GM23338 (cell line): ENCODE results near the gene CCDC175. TPM values are rescaled to one million over a fixed set of nuclear protein-coding genes. Genes with fewer than 3 reads are reported as not detected.

ENCODE experiments used
- ATAC-seq: fragments of 200-7000 bp; cut with Tn5 transposase; 3 replicates; pipeline ENCODE4 v1.9.1; 2020
- DNase-seq: peaks from one replicate; pipeline ENCODE4 v3.0.0-alpha.2; 2015; ENCODE audit warnings: low spot score
- H2AFZ ChIP-seq: fragments of 200-600 bp; sonication (generic); 2 replicates; pipeline ENCODE4 v1.8.0; 2016; ENCODE audit warnings: antibody characterized with exemption, mild to moderate bottlenecking, moderate library complexity
- H3F3A ChIP-seq: fragments of 200-600 bp; sonication (generic); replicated peaks from 2 replicates; pipeline ENCODE4 v1.8.0; 2017; ENCODE audit warnings: antibody characterized with exemption, mixed run types, low read depth
- H3K27ac ChIP-seq: fragments of 200-600 bp; sonication (generic); 2 replicates; pipeline ENCODE4 v1.6.1; 2016; ENCODE audit warnings: low read depth
- H3K27me3 ChIP-seq: fragments of 200-600 bp; sonication (generic); 2 replicates; pipeline ENCODE4 v1.8.0; 2016; ENCODE audit warnings: mild to moderate bottlenecking, mixed run types, moderate library complexity; ENCODE audit not compliant: insufficient read depth
- H3K36me3 ChIP-seq: fragments of 200-600 bp; sonication (generic); 2 replicates; pipeline ENCODE4 v1.8.0; 2016; ENCODE audit warnings: mild to moderate bottlenecking; ENCODE audit not compliant: insufficient read depth
- H3K4me1 ChIP-seq: fragments of 200-600 bp; sonication (generic); 2 replicates; pipeline ENCODE4 v1.8.0; 2016; ENCODE audit warnings: mild to moderate bottlenecking, moderate library complexity; ENCODE audit not compliant: insufficient read depth
- H3K4me2 ChIP-seq: fragments of 200-600 bp; sonication (generic); 2 replicates; pipeline ENCODE4 v1.7.1; 2017; ENCODE audit warnings: mixed run types
- H3K4me3 ChIP-seq: fragments of 200-600 bp; sonication (generic); 2 replicates; pipeline ENCODE4 v1.6.1; 2016; ENCODE audit warnings: mixed run types
- H3K79me2 ChIP-seq: fragments of 200-600 bp; sonication (generic); replicated peaks from 2 replicates; pipeline ENCODE4 v1.8.0; 2017; ENCODE audit warnings: mild to moderate bottlenecking; ENCODE audit not compliant: insufficient read depth
- H3K9me2 ChIP-seq: fragments of 200-600 bp; sonication (generic); 2 replicates; pipeline ENCODE4 v1.8.0; 2017; ENCODE audit not compliant: insufficient read depth
- H4K20me1 ChIP-seq: fragments of 200-600 bp; sonication (generic); replicated peaks from 2 replicates; pipeline ENCODE4 v1.8.0; 2017; ENCODE audit warnings: mild to moderate bottlenecking; ENCODE audit not compliant: insufficient read depth
- H3K27ac Mint-ChIP-seq: 2 replicates; pipeline ENCODE4 v1.8.0; 2020; ENCODE audit warnings: inconsistent platforms, mild to moderate bottlenecking, moderate library complexity, mixed read lengths
- H3K27me3 Mint-ChIP-seq: 3 replicates; pipeline ENCODE4 v1.8.0; 2022; ENCODE audit warnings: low read depth, mild to moderate bottlenecking, moderate library complexity, mixed read lengths, inconsistent platforms; ENCODE audit not compliant: insufficient read depth, poor library complexity
- H3K36me3 Mint-ChIP-seq: 3 replicates; pipeline ENCODE4 v1.8.0; 2021; ENCODE audit warnings: low read depth, mild to moderate bottlenecking, inconsistent platforms, moderate library complexity, mixed read lengths
- H3K4me1 Mint-ChIP-seq: 3 replicates; pipeline ENCODE4 v1.8.0; 2020; ENCODE audit warnings: mild to moderate bottlenecking, inconsistent platforms, mixed read lengths
- H3K4me3 Mint-ChIP-seq: 3 replicates; pipeline ENCODE4 v1.8.0; 2021; ENCODE audit warnings: moderate library complexity, mild to moderate bottlenecking, inconsistent platforms, mixed read lengths
- H3K9me3 Mint-ChIP-seq: 3 replicates; pipeline ENCODE4 v1.8.0; 2020; ENCODE audit warnings: moderate library complexity, mild to moderate bottlenecking, inconsistent platforms, mixed read lengths
- CREB1 ChIP-seq: fragments of 250-450 bp; sonication (Bioruptor Pico); IDR thresholded peaks from 2 replicates; pipeline ENCODE4 v1.5.0; 2020; ENCODE audit warnings: low read depth, mild to moderate bottlenecking, moderate library complexity
- CTCF ChIP-seq, 2 experiments: fragments of 200-600 bp in 1 of 2; sonication (generic) in 1 of 2; conservative IDR thresholded peaks; 2 replicates each; pipeline versions ENCODE4 v1.5.1 to v1.6.1; 2016 to 2017; ENCODE audit warnings: antibody characterized with exemption in 2 of 2, low read depth in 2 of 2, mild to moderate bottlenecking in 2 of 2, moderate library complexity in 1 of 2
- ETS1 ChIP-seq: IDR thresholded peaks from 2 replicates; pipeline ENCODE4 v1.6.1; 2016; ENCODE audit warnings: antibody characterized with exemption
- EZH2phosphoT487 ChIP-seq: fragments of 200-600 bp; sonication (generic); IDR thresholded peaks from one replicate; pipeline ENCODE4 v1.8.1; 2018; ENCODE audit warnings: antibody characterized with exemption; ENCODE audit not compliant: unreplicated experiment
- JUNB ChIP-seq: IDR thresholded peaks from one replicate; pipeline ENCODE4 v1.6.1; 2016; ENCODE audit warnings: antibody characterized with exemption; ENCODE audit not compliant: unreplicated experiment
- NANOG ChIP-seq: IDR thresholded peaks from 2 replicates; pipeline ENCODE4 v1.6.1; 2016; ENCODE audit warnings: antibody characterized with exemption, borderline replicate concordance
- POLR2AphosphoS5 ChIP-seq: IDR thresholded peaks from 2 replicates; pipeline ENCODE4 v1.6.1; 2016; ENCODE audit warnings: antibody characterized with exemption, low read depth
- REST ChIP-seq: IDR thresholded peaks from one replicate; pipeline ENCODE4 v1.6.1; 2018; ENCODE audit warnings: antibody characterized with exemption; ENCODE audit not compliant: unreplicated experiment
- ZNF114 ChIP-seq: fragments of 250-450 bp; sonication (Bioruptor Pico); IDR thresholded peaks from 2 replicates; pipeline ENCODE4 v1.5.0; 2020; ENCODE audit warnings: mild to moderate bottlenecking, moderate library complexity
- polyA plus RNA-seq: library from polyadenylated mRNA; unstranded; fragments of >200 nt; fragmentation: Nextera tagmentation; extraction: Ambion mirVana; gene quantifications from 2 replicates; pipeline ENCODE4 v1.2.1, GENCODE V29; 2016
- total RNA-seq: library from RNA; depleted of rRNA; stranded (reverse); fragments of >200 nt; shearing (Covaris generic); gene quantifications from 2 replicates; pipeline ENCODE4 v1.2.3, GENCODE V29; 2014
- TF ChIP-seq, protein P1 (sequence below): fragments of 250-450 bp; sonication (Bioruptor Pico); IDR thresholded peaks from 2 replicates; pipeline ENCODE4 v1.5.0; 2020; ENCODE audit warnings: mild to moderate bottlenecking, moderate library complexity

Gene CCDC175
- total and polyA plus RNA-seq, 2 experiments from 2014 or later = 0.50 TPM; not detected in 1

- DNase-seq (no peak), ATAC-seq (no peak)
- Mint-ChIP-seq H3K4me1 (peaks cover 7% of the 10 kb centered on the region), H3K27ac (no peak overlapping the region), H3K4me3 (no peak overlapping the region), H3K9me3 (no peaks in the 10 kb centered on the region), H3K36me3 (peaks cover 11% of the 10 kb centered on the region; the same call in 2 of the 3 replicates), H3K27me3 (peaks cover 14% of the 10 kb centered on the region)
- H3K9me2 ChIP-seq = no peaks in the 10 kb centered on the region
- H3K4me2 ChIP-seq = no peak overlapping the region
- no peaks in the 10 kb centered on the region for H3K79me2 ChIP-seq
- H3K27ac ChIP-seq = no peak overlapping the region
- no peak for TF ChIP-seq NANOG
- TF ChIP-seq JUNB = no peak
- no peak for TF ChIP-seq REST
- TF ChIP-seq ETS1 = no peak
- TF ChIP-seq CREB1 = no peak
- TF ChIP-seq ZNF114 (CRISPR knock-in tag) = no peak
- TF ChIP-seq EZH2phosphoT487 = no peak
- TF ChIP-seq CTCF (conservative IDR thresholded peaks at IDR 0.05; ENCODE audit: low read depth in 2 of 2) = no peak
- TF ChIP-seq POLR2AphosphoS5 = no peak
- TF ChIP-seq, protein P1, sequence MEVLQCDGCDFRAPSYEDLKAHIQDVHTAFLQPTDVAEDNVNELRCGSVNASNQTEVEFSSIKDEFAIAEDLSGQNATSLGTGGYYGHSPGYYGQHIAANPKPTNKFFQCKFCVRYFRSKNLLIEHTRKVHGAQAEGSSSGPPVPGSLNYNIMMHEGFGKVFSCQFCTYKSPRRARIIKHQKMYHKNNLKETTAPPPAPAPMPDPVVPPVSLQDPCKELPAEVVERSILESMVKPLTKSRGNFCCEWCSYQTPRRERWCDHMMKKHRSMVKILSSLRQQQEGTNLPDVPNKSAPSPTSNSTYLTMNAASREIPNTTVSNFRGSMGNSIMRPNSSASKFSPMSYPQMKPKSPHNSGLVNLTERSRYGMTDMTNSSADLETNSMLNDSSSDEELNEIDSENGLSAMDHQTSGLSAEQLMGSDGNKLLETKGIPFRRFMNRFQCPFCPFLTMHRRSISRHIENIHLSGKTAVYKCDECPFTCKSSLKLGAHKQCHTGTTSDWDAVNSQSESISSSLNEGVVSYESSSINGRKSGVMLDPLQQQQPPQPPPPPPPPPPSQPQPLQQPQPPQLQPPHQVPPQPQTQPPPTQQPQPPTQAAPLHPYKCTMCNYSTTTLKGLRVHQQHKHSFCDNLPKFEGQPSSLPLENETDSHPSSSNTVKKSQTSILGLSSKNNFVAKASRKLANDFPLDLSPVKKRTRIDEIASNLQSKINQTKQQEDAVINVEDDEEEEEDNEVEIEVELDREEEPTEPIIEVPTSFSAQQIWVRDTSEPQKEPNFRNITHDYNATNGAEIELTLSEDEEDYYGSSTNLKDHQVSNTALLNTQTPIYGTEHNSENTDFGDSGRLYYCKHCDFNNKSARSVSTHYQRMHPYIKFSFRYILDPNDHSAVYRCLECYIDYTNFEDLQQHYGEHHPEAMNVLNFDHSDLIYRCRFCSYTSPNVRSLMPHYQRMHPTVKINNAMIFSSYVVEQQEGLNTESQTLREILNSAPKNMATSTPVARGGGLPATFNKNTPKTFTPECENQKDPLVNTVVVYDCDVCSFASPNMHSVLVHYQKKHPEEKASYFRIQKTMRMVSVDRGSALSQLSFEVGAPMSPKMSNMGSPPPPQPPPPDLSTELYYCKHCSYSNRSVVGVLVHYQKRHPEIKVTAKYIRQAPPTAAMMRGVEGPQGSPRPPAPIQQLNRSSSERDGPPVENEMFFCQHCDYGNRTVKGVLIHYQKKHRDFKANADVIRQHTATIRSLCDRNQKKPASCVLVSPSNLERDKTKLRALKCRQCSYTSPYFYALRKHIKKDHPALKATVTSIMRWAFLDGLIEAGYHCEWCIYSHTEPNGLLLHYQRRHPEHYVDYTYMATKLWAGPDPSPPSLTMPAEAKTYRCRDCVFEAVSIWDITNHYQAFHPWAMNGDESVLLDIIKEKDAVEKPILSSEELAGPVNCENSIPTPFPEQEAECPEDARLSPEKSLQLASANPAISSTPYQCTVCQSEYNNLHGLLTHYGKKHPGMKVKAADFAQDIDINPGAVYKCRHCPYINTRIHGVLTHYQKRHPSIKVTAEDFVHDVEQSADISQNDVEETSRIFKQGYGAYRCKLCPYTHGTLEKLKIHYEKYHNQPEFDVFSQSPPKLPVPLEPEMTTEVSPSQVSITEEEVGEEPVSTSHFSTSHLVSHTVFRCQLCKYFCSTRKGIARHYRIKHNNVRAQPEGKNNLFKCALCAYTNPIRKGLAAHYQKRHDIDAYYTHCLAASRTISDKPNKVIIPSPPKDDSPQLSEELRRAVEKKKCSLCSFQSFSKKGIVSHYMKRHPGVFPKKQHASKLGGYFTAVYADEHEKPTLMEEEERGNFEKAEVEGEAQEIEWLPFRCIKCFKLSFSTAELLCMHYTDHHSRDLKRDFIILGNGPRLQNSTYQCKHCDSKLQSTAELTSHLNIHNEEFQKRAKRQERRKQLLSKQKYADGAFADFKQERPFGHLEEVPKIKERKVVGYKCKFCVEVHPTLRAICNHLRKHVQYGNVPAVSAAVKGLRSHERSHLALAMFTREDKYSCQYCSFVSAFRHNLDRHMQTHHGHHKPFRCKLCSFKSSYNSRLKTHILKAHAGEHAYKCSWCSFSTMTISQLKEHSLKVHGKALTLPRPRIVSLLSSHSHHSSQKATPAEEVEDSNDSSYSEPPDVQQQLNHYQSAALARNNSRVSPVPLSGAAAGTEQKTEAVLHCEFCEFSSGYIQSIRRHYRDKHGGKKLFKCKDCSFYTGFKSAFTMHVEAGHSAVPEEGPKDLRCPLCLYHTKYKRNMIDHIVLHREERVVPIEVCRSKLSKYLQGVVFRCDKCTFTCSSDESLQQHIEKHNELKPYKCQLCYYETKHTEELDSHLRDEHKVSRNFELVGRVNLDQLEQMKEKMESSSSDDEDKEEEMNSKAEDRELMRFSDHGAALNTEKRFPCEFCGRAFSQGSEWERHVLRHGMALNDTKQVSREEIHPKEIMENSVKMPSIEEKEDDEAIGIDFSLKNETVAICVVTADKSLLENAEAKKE (CRISPR knock-in tag) = no peak
- H2AFZ ChIP-seq = no peak overlapping the region
- H3K4me1 ChIP-seq = peaks cover 9% of the 10 kb centered on the region
- no peaks in the 10 kb centered on the region; the same call in 1 of the 2 replicates for H3F3A ChIP-seq
- H3K4me3 ChIP-seq = no peak overlapping the region
- H3K36me3 ChIP-seq = no peaks in the 10 kb centered on the region
- peaks cover 6% of the 10 kb centered on the region for H4K20me1 ChIP-seq
- peaks cover 31% of the 10 kb centered on the region for H3K27me3 ChIP-seq
These were observed 116.2 kb downstream of the CCDC175 start for GRCh38 chr14:59460378-59460777.
